GM21619 (cell line): ENCODE data around the gene MORN1.

Experiments used
- ATAC-seq: cut with Tn5 transposase; IDR thresholded peaks from one replicate; pipeline ENCODE4 v1.9.1; 2021; ENCODE audit not compliant: unreplicated experiment

Gene MORN1

DNA sequence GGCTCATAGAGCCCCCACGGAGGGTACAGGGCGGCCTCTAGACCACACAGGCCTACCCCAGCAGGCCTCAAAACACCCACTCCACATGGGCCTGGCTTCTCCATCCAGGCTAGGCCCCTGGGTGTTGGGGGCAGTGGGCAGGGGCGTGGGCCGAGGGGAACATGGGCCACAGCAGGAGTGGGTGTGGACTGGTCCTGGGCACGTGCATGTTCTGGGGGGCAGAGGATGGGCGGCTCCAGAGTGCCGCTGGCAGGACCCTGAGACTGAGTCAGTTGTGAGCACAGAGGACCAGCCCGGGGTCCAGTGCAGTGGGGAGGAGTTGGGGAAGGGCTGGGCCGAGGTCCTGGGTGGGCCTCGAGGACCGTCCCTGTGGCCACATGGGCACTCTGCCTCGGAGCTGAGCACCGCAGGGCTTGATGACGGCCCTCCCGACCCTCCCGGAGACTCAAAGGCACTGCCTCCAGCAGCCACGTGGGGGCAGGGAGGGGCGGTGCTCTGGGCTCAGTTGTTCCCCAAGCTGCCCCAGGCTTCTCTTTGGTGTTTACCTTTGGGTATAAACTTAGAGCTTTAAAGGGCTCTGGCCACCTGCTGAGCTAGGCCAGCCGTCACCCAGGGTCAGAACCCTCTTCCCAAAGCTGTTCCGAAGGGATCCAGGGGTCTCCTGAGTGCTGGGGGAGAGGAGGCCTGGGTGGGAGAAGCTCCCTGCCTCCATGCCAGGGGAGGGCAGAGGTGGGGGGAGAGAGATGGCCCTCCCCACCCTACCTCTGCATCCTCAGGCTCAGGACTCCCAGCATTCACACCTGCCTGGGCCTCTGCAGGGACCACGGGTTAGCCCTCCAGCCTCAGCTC, 79.9 kb downstream of the MORN1 start:
- ATAC-seq = no peak

DNA sequence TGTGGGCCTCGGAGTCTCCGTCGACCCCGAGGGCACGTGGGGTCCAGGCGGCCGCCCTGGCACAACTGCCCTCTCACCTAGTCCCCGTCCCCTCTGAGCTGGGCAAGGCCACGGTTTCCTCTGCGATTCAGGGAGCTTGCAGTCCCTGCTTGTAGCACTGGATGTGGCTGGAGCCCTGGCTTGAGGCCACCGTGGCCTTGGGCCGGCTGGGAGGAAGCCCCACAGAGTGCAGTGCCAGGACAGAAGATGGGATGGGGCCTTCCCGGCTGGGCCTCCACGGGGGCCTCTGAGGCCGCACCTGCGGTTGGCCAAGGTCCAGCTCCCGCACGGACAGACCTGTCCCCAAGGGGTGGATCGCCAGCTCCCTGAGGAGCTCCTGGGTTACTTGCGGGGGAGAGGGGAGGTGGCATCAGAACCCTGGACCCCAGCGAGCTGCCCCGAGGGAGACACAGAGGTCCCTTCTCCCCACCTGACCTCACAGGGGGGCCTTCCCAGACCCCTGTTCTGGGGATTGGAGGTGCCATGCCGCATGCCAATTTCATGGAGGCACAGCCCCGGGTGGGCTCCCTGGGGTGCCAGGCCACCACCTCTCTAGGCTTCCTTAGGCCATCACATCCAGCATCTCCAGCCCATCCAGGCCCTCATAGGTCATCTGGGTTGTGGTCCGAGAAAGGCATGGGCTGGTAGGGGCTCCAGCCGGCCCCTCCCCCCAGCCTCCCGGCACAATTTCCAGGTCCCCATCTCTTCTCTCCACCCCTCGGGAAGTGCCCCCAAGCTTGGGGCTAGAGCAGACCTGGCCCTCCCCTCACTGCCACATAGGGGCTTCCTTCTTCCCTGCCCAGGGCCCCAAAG, 80.8 kb downstream of the MORN1 start:
- no peak for ATAC-seq

DNA sequence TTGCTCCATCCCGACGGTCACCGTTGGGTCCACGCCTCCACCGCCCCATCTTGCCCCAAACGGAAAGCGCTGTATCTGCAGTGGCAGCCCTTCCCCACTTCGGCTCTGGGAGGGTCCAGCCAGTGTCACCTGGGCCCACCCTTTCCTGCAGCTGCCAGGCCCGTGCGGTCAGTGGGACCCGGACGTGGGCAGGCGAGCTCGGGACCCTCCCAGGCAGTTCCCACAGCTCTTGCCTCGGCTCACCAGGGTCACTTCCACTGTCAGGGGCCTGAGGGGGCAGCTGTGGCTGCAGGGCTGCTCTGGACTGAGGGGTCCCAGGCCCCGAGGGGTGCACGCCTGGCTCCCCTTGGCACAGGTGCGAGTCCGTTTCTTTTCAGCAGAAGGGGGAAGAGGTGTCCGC, 82.5 kb downstream of the MORN1 start:
- ATAC-seq = no peak

DNA sequence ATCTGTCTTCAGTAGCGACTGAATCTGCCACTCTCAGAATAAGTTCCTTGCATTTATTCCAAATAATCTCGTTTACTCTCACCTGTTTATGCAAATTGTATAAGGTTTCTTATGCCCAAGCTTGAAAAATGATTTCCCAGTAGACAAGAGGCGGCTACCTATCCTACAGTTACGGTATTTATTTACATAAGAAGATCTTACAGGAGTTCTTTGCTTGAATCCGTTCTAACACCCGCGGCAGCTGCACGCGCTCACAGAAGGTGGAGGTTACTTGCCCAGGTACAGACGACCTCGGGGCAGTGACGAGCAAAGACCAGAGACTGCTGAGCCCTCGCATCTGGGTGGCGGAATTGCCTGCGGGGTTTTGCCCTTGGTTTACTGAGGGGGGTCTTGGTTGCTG, 83.4 kb downstream of the MORN1 start:
- ATAC-seq = no peak

DNA sequence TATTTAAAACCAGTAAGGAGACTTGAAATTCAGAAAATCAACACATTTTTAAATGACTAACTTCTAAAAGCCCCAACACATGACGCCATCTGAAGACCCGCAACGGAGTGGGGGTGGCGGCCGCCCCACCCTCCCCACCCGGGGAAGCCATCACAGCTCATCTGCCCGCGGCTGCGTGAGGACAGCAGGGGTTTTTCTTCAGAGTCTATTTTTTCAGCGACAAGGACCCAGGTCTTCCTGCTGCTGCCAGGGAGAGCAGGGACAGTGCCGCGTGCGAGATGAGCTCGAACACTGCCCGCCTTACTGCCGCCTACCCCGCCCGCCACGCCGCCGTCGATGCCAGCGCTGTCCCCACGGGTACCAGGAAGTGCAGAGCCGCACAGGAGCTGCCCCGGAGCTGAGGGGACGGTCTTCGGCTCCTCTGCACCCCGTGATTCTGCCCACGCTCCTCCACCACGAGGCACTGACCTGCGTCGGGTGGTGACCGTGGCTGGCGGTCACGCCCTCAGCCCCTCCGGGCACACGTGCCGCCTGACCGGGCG, 84.2 kb downstream of the MORN1 start:
- no peak for ATAC-seq

DNA sequence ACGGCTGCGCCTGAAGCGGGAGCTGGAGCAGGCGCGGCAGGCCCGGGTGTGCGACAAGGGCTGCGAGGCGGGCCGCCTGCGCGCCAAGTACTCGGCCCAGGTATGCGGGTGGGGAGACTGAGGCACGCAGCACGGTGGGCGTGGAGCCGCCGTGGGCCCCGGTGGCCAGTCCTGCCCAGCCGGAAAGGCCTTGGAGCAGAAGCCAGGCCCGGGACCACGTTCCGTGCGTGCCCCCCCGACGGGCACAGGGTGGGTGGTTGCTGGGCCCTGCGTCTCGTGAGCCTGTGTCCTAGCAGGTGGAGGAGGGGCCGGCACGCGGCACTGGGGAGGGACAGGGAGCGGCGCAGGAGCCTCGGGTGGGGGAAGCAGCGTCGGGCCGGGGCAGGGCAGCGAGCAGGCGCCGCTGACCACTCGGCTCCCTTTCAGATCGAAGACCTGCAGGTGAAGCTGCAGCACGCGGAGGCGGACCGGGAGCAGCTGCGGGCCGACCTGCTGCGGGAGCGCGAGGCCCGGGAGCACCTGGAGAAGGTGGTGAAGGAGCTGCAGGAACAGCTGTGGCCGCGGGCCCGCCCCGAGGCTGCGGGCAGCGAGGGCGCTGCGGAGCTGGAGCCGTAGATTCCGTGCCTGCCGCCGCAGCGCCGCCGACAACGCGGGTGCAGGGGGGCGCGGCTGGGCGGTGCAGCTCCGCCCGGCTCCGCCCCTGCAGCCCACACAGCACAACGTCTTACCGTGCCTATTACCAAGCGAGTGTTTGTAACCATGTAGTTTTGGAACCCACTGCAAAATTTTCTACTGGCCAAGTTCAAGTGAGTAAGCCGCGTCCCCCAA, 85.0 kb downstream of the MORN1 start:
- ATAC-seq = no peak

DNA sequence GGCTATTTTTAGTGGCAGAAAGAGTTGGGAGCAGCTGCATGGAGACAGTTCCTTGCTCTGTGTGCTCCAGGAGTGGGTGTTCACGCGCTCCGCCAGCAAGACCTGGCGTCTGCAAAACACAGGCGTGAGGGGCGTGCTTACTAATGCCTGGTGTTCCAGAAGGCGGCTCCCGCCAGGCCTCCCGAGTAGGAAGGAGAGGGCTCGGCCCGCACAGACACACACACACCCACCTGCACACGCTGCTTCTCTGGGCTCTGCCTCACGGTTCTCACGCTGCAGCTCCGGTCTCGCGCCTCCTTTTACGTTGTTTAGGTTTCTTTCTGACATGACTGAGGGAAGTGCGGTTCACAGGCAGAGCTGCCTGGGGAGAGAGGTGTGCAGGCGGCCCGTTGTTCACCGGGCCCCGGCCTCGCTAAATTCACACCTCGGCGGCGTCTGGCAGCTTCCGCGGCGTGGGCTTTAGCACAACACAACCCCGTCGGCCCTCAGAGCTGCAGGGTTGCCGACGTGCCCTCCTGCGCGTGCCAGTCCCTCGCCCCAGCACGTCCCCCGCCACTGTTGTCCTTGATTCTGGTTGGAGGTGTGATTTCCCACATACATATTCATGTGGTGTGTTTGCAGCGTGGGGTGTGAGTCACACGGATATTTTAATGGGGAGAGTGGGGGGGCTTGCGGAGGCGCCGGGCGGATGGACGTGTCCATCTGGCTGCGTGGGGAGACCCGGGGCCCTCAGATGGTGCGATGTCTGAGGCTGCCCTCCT, 86.3 kb downstream of the MORN1 start:
- no peak for ATAC-seq

DNA sequence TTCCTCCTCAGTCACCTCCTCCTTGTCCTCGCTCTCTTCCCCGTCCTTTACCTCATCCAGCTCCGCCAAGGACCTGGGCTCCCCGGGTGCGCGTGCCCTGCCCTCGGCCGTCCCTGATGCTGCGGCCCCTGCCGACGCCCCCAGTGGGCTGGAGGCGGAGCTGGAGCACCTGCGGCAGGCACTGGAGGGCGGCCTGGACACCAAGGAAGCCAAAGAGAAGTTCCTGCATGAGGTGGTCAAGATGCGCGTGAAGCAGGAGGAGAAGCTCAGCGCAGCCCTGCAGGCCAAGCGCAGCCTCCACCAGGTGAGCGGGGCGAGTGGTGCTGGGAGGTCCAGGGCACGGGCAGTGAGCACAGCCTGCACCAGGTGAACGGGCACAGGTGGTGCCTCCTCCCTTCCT, 87.1 kb downstream of the MORN1 start:
- no peak for ATAC-seq

DNA sequence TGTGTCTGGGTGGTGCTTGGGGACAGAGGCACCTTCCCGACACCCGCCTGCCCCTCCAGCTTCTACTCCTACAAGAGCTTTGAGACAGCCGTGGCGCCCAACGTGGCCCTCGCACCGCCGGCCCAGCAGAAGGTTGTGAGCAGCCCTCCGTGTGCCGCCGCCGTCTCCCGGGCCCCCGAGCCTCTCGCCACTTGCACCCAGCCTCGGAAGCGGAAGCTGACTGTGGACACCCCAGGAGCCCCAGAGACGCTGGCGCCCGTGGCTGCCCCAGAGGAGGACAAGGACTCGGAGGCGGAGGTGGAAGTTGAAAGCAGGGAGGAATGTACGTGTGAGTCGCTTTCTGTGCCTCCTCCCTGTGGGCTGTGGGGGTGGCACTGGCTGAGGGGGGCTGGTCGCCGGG, 87.6 kb downstream of the MORN1 start:
- ATAC-seq = no peak

DNA sequence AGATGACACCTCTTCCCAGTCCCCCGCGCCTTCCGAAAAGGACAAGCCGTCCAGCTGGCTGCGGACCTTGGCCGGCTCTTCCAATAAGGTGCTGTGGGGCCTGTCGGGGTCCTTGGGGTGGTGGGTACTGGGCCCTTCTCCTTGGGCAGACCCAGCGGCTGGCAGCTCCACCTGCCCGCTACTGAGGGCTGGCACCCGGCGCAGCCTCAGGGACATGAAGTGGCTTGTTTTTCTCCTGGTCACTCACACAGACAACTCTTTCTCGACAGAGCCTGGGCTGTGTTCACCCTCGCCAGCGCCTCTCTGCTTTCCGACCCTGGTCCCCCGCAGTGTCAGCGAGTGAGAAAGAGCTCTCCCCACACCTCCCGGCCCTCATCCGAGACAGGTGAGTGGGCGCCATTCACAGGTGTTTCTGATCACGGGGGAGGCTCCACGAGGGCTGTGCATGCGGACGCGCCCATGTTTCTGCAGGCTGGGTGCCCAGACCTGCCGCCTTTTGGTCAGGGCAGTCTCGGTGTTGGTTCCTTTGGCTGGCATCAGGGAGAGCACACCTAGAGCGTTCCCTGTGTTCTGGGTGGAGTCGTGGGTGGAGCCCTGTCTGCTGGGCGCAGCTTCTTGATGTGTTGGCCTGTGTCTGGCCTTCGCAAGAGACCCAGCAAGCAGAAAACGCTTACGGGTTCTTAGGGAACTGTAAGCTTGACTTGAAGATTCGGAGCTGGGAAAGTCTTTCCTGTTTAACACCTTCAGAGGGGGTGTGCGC, 88.2 kb downstream of the MORN1 start:
- ATAC-seq = no peak

DNA sequence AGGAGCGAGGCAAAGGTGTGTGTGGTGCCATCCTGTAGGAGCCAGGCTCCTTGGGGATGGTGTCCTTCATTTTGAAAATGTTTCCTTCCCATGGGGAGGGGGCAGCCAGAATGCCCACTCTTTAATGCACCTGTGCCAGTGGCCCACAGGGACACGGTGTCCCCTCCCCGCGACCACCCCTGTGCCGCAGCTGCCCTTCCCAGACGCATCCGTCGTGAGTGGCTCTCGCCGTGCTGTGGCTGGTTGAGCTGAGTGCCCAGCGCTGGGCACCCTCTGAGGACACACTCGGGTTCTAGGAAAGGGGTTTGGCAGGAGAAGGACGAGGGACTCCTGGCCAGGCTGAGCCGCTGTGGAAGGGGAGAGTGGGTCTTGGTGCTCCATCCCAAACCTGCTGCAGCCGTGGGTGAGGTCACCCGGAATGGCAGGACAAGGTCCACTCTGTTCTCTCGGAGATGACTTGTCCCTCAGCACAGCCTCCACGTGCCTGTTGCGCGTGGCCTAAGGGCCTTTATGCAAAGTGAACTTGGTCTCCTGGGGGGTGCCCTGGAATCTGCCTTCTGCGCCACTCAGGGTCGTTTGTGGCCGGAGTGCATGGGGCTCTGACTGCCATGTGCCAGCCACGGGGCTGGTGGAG, 88.9 kb downstream of the MORN1 start:
- no peak for ATAC-seq

DNA sequence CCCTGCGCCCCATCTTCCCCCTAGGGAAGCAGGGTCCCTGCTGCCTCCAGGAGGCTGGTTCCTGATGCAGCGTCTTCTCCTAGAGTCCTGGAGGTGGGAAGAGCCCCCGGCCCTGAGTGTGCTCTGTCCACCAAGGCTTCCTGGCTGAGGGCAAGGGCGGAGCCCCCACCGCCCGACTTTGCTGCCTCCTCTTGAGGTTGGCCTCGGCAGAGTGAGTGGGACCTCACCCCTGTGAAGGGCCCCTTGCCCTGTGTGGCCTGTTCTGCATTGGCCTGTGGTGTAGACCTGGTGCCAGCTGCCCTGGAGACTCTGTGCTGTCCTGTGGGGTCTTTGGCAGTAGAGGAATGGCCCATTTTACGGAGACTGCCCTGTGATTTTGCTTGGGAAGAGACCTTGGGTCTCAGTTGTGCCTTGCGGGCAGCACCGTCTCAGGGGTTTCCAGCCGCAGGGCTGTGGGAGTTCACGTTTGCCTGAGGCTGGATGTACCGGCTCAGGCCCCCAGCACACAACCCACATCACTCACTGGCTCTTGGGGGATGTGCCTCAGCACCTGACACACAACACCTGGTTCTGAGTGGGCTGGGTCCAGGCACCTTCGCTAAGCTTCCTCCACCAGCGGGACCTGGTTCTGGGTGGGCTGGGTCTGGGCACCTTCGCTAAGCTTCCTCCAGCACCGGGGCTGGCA, 89.6 kb downstream of the MORN1 start:
- ATAC-seq = no peak

DNA sequence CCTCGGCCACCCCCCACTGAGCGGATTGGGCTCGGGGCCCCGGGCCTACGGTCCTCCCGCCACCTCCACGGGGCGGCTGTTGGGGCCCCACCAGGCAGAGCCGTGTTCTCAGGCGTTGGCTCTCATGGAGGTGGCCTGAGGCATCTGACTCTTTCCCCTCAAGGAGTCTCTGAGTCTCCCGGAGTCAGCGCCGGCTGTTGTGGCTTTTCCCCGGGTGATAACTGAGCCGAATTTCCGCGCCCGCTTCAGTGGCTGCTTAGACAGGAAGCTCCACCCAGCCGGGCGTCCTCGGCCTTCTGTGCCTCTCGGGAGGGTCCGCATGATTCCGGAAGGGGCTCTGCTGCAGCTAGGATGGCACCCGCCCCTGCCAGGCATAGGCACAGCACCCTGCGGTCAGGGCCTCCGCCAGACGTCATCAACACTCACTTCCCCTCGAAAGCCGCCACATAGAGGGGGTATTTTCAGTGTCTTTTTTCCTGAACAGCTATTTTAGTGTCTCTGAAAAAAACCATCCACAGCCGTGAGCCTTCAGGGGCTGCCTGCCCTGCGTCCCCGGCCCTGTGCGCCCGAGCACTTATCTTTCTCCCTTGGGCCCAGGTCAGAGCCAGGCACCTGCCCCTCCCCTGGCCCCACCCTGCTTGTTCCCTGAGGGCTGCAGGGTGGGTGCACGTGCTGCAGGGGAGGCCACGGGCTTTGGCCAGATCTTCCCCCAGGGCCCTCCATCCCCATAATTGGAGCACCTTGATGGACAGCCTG, 90.3 kb downstream of the MORN1 start:
- peak; percentile 47 for ATAC-seq

DNA sequence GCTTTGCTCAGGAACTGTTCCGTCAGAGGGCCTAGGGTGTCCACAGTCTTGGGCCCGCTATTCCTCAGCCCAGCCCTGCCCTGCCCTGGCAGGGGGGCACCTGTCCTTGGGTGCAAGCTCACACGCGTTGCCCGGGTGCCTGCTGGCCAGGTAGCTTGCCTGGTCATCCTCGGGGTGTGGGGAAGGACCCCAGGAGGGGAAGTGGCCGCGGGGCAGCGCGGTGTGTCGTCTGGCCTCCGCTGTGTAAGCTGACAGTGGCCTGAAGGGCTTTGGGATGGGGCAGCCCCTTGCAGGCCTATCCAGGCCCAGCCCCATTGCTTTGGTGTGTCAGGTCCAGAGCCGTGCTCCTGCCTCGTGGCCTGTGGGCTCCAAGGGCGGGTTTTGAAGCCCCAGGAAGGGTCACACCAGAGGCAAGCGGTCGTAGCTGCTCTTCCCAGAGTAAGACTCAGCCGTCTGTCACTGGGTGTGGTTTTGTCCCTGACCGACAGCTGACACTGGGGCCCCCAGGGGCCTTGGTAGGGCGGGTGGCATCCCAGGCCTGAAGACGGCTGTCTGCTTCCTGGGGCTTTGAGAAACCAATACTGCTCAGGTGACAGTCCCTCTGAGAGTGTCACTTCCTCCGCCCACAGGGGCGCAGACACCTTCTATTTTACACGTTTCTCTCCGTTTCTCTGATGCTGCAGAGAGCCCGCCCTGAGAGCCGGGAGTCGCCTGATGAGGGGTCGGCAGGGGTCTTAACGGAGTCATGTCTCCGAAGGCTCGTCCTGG, 91.2 kb downstream of the MORN1 start:
- ATAC-seq = peak; percentile 81

DNA sequence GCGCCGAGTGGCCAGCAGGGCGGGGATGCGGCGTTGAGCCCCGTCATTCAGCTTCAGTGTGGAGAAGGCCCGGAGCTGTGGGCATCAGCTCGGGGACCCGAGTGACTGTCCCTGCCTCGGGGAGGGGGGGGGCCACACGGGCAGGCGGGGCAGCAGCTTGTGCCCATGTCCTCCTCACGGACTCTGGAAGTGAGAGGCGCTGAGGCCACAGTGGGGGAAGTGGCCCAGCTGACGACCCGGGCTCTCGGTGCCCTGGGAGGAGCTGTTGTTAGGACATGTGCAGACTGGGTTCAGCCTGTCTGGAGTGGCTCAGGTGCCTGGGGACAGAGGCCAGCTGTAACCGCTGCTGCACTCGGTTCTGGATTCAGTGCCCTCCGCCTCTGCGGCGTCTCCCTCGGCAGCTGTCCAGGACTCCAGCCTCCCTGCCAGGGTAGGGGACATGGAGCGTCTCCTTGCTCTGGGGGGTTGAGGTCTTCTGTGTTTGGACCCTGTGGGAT, 92.2 kb downstream of the MORN1 start:
- no peak for ATAC-seq

DNA sequence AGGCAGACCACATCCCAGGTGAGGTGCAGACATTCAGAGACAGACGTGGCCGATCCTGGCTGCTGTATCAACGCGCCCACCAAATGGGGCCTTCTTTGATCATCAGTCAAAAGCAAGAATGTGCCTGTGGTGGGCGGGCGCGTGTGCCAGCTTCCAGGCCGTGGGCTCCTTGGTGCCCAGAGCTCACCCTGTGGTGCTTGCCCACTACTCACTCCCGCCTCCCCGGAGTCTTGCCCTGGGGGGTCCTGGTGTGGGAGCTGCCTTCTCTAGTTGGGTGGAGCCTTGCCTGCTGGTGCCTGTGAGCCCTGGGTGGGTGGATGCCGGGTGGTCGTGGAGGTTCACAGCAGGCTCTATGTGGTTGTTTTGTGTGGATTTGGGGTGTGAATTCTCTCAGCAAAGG, 92.7 kb downstream of the MORN1 start:
- ATAC-seq = no peak
